ENCODE data around the gene RAB29.
"Not testable (repeated sequence)": the region's sequence is repeated elsewhere in the genome, so short reads cannot be mapped to it uniquely, and the experiment has no call there.

RAB29 gene

GRCh38 chr1:205726619-205727125 lies 48.6 kb downstream of the RAB29 start:
- no peak for DNase-seq

GRCh38 chr1:205725514-205725913 lies 49.8 kb downstream of the RAB29 start:
- DNase-seq = no peak

- DNase-seq = not testable (repeated sequence)
These were observed 54.5 kb downstream of the RAB29 start for GRCh38 chr1:205720740-205721139.

GRCh38 chr1:205719762-205720161 lies 55.5 kb downstream of the RAB29 start:
- DNase-seq = no peak

- no peak for DNase-seq
These were observed 56.3 kb downstream of the RAB29 start for GRCh38 chr1:205719015-205719414.
